Epithelial cell of proximal tubule (primary cell): ENCODE results near the gene ZNF672. TPM values are rescaled to one million over a fixed set of nuclear protein-coding genes. Genes with fewer than 3 reads are reported as not detected.

Source experiments
- DNase-seq: peaks from one replicate; pipeline ENCODE4 v3.0.0-alpha.2; 2011; ENCODE audit warnings: low read depth
- H3K4me3 ChIP-seq: 2 replicates; pipeline ENCODE4 v1.5.1; 2011; ENCODE audit warnings: low read depth, mild to moderate bottlenecking, low read length
- CTCF ChIP-seq: conservative IDR thresholded peaks from 2 replicates; pipeline ENCODE4 v1.5.1; 2012; ENCODE audit warnings: low read depth, mild to moderate bottlenecking, low read length
- total RNA-seq: library from RNA; depleted of rRNA; stranded (reverse); fragments of >200 nt; gene quantifications from 2 replicates; pipeline ENCODE4 v1.2.3, GENCODE V29; 2015

The ZNF672 gene
- total RNA-seq, 1 donor from 2014 or later = 32.6 TPM

GRCh38 chr1:248808876-248809275 is 29.1 kb upstream of the ZNF672 start:
- no peak for DNase-seq
- no peak overlapping the region for H3K4me3 ChIP-seq
- TF ChIP-seq CTCF = no peak

GRCh38 chr1:248810000-248810726 is 27.9 kb upstream of the ZNF672 start:
- H3K4me3 ChIP-seq = no peak overlapping the region
- no peak for DNase-seq
- TF ChIP-seq CTCF = no peak

- H3K4me3 ChIP-seq = no peak overlapping the region
- DNase-seq = no peak
- TF ChIP-seq CTCF = no peak
Observed at GRCh38 chr1:248810727-248811513, 27.1 kb upstream of the ZNF672 start.

- TF ChIP-seq CTCF = peak; percentile 21
- DNase-seq = no peak
- no peak overlapping the region for H3K4me3 ChIP-seq
Observed at GRCh38 chr1:248811514-248812490, 26.2 kb upstream of the ZNF672 start.

GRCh38 chr1:248812736-248813425 is 25.1 kb upstream of the ZNF672 start:
- no peak for TF ChIP-seq CTCF
- no peak overlapping the region for H3K4me3 ChIP-seq
- DNase-seq = no peak

- TF ChIP-seq CTCF = no peak
Observed at GRCh38 chr1:248813546-248813945, 24.5 kb upstream of the ZNF672 start.

More at GRCh38 chr1:248813546-248813945, 24.5 kb upstream of the ZNF672 start:
- no peak overlapping the region for H3K4me3 ChIP-seq
- DNase-seq = no peak
